Astrocyte (in vitro differentiated cells and primary cell): ENCODE results near the gene C1D.

Experiments used
- EZH2 ChIP-seq: IDR thresholded peaks from 2 replicates; pipeline ENCODE4 v1.6.1; 2012; ENCODE audit warnings: mild to moderate bottlenecking, low read length, inconsistent platforms; ENCODE audit not compliant: insufficient read depth
- TF ChIP-seq, protein P1 (sequence below): IDR thresholded peaks from 2 replicates; pipeline ENCODE4 v1.5.1; 2011; ENCODE audit warnings: low read depth, mild to moderate bottlenecking, inconsistent platforms, low read length, moderate library complexity; ENCODE audit not compliant: insufficient read depth

DNA sequence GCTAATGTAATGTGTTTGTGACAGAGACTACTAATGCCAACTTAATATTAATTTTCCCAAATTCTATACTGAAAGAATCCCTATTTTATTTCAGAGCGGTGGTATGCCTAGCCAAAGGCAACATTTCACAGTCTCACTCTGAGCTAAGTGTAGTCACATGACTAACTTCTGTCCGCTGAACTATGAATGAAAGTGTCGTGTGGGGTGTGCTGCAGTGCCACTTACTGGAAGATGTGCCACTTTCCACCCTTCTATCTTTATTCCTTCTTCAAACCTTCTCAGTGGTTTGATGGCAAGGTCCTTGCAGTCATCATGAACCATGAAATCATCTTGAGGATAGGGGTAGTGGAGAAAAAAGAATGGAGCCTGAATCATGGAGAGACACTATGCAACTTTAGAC is 47.3 kb upstream of the C1D start:
- TF ChIP-seq, protein P1, sequence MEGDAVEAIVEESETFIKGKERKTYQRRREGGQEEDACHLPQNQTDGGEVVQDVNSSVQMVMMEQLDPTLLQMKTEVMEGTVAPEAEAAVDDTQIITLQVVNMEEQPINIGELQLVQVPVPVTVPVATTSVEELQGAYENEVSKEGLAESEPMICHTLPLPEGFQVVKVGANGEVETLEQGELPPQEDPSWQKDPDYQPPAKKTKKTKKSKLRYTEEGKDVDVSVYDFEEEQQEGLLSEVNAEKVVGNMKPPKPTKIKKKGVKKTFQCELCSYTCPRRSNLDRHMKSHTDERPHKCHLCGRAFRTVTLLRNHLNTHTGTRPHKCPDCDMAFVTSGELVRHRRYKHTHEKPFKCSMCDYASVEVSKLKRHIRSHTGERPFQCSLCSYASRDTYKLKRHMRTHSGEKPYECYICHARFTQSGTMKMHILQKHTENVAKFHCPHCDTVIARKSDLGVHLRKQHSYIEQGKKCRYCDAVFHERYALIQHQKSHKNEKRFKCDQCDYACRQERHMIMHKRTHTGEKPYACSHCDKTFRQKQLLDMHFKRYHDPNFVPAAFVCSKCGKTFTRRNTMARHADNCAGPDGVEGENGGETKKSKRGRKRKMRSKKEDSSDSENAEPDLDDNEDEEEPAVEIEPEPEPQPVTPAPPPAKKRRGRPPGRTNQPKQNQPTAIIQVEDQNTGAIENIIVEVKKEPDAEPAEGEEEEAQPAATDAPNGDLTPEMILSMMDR: no peak
- no peak for TF ChIP-seq EZH2
